ENCODE results near the gene FLVCR2. TPM values are rescaled to one million over a fixed set of nuclear protein-coding genes. Genes with fewer than 3 reads are reported as not detected.

Gene FLVCR2
- total RNA-seq, 1 experiment from 2014 or later = 6.6 TPM

- H3K27ac Mint-ChIP-seq = no peak overlapping the region
These were observed 16.3 kb upstream of the FLVCR2 start for GRCh38 chr14:75562089-75562488.

GRCh38 chr14:75562489-75562888 lies 15.9 kb upstream of the FLVCR2 start:
- H3K4me3 Mint-ChIP-seq = no peak overlapping the region
- peaks cover 2% of the 10 kb centered on the region; the same call in 1 of the 2 replicates for H3K27me3 Mint-ChIP-seq (ENCODE audit: low read depth)
- peaks cover 8% of the 10 kb centered on the region for H3K9me3 Mint-ChIP-seq
- ATAC-seq = no peak
- H3K27ac Mint-ChIP-seq = no peak overlapping the region
- ChIA-PET POLR2A (no interaction called here), CTCF (interaction anchor here (0.5 to 3.1 kb wide), 2 partner anchors 46 to 50 kb away, joined by 4 to 87 read pairs; no protein-coding TSS in a partner anchor)
- no peak for DNase-seq (ENCODE audit: low spot score)
- TF ChIP-seq TCF7 (CRISPR knock-in tag; IDR thresholded peaks at IDR 0.05; ENCODE audit: low read depth) (no peak), ERG (CRISPR knock-in tag; IDR thresholded peaks at IDR 0.05) (no peak), GABPB1 (CRISPR knock-in tag; IDR thresholded peaks at IDR 0.05) (no peak), ZNF281 (CRISPR knock-in tag; IDR thresholded peaks at IDR 0.05) (no peak), SMAD3 (CRISPR knock-in tag; IDR thresholded peaks at IDR 0.05; ENCODE audit: borderline replicate concordance) (no peak), AFF4 (CRISPR knock-in tag; IDR thresholded peaks at IDR 0.05; ENCODE audit: borderline replicate concordance) (no peak), FOXK1 (CRISPR knock-in tag; IDR thresholded peaks at IDR 0.05) (no peak), TP53 (CRISPR knock-in tag; IDR thresholded peaks at IDR 0.05) (no peak), CREM (CRISPR knock-in tag; IDR thresholded peaks at IDR 0.05) (no peak), E2F4 (CRISPR knock-in tag; IDR thresholded peaks at IDR 0.05; ENCODE audit: borderline replicate concordance, low read depth) (no peak), AR (CRISPR knock-in tag; IDR thresholded peaks at IDR 0.05) (no peak), NR3C1 (CRISPR knock-in tag; conservative IDR thresholded peaks at IDR 0.05; ENCODE audit: low read depth) (no peak), ZSCAN18 (CRISPR knock-in tag; IDR thresholded peaks at IDR 0.05) (no peak), JUN (CRISPR knock-in tag; IDR thresholded peaks at IDR 0.05) (no peak)
- peaks cover 3% of the 10 kb centered on the region; the same call in 1 of the 2 replicates for H3K36me3 Mint-ChIP-seq
- H3K4me1 Mint-ChIP-seq = peaks cover 12% of the 10 kb centered on the region

More at GRCh38 chr14:75562089-75562488, 16.3 kb upstream of the FLVCR2 start:
- Mint-ChIP-seq H3K36me3 (peaks cover 3% of the 10 kb centered on the region; the same call in 1 of the 2 replicates), H3K4me3 (no peak overlapping the region), H3K4me1 (peaks cover 12% of the 10 kb centered on the region), H3K27me3 (ENCODE audit: low read depth) (peaks cover 2% of the 10 kb centered on the region; the same call in 1 of the 2 replicates), H3K9me3 (peaks cover 11% of the 10 kb centered on the region)
- no peak for TF ChIP-seq SMAD3 (CRISPR knock-in tag; IDR thresholded peaks at IDR 0.05; ENCODE audit: borderline replicate concordance)
- no peak for ATAC-seq
- DNase-seq (ENCODE audit: low spot score) = no peak
- ChIA-PET POLR2A (interaction anchor here (1.2 kb wide), 1 partner anchor 82 kb away, joined by 3 read pairs; no protein-coding TSS in a partner anchor), CTCF (interaction anchor here (1.6 to 3.1 kb wide), 9 partner anchors 9 to 254 kb away, joined by 5 to 87 read pairs (median 13); partner anchors contain the start of gene FLVCR2)
